ENCODE results near the gene STRIP2. TPM values are rescaled to one million over a fixed set of nuclear protein-coding genes. Genes with fewer than 3 reads are reported as not detected.

The STRIP2 gene
- total RNA-seq, 1 experiment from 2014 or later: 9.9 TPM

DNA sequence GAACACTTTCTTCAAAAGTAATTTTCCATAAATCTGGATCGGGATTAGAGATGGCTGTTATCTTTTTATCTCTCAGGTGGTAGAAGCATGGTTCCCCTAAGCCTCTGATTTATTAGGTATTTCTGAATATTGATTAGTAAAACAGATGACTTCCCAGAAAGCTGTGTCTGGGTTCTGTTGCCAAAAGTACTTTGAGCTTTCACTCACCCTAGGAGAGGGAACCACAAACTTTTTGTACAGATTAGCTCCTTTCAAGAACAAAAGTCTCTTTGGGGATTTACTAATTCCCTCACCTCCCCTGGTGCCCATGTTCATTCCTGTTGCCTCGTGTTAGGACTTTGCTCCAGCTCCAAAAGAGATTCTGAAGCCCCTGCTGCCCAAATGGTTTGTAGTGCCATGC lies 46.7 kb upstream of the STRIP2 start:
- Histone ChIP-seq H3K27me3 (ENCODE audit: insufficient read depth, low read length) (no peaks in the 10 kb centered on the region), H2BK120ac (ENCODE audit: low read depth, low read length, poor library complexity, severe bottlenecking) (no peak overlapping the region), H2BK20ac (ENCODE audit: low read depth, low read length, poor library complexity, severe bottlenecking) (no peak overlapping the region), H2AK5ac (ENCODE audit: insufficient read length, low read length) (no peak overlapping the region), H3K27ac (ENCODE audit: insufficient read length, low read depth, low read length) (no peak overlapping the region), H2BK5ac (ENCODE audit: insufficient read length, low read length) (no peak overlapping the region), H3K23ac (ENCODE audit: insufficient read length, low read depth, low read length) (no peak overlapping the region), H3T11ph (ENCODE audit: low read length) (no peak overlapping the region), H3K79me2 (ENCODE audit: insufficient read depth, low read length) (no peaks in the 10 kb centered on the region), H3K4me2 (ENCODE audit: insufficient read depth, insufficient read length, low read length) (no peak overlapping the region), H3K4me1 (ENCODE audit: insufficient read depth, low read length) (no peaks in the 10 kb centered on the region), H2AFZ (ENCODE audit: low read length) (no peak overlapping the region), H3K79me1 (ENCODE audit: insufficient read depth, low read depth, low read length, poor library complexity, severe bottlenecking) (no peaks in the 10 kb centered on the region), H4K20me1 (ENCODE audit: control insufficient read depth, insufficient read depth, insufficient read length) (no peaks in the 10 kb centered on the region), H2BK12ac (ENCODE audit: insufficient read length, low read depth, low read length) (no peak overlapping the region), H2BK15ac (ENCODE audit: low read depth, low read length) (no peak overlapping the region), H3K23me2 (ENCODE audit: insufficient read length, low read depth, low read length, poor library complexity, severe bottlenecking) (no peaks in the 10 kb centered on the region), H3K14ac (ENCODE audit: insufficient read depth, low read length) (no peak overlapping the region), H3K18ac (ENCODE audit: insufficient read length, low read depth, low read length) (no peak overlapping the region), H3K4ac (ENCODE audit: low read depth, low read length) (no peak overlapping the region), H4K5ac (ENCODE audit: insufficient read length, low read depth, low read length) (no peak overlapping the region), H3K9me3 (ENCODE audit: control insufficient read depth, low read depth, low read length) (no peaks in the 10 kb centered on the region), H3K56ac (ENCODE audit: insufficient read length, low read depth, low read length) (no peak overlapping the region), H4K91ac (ENCODE audit: insufficient read length, low read depth, low read length) (no peak overlapping the region), H3K9ac (ENCODE audit: extremely low read depth, insufficient read length, low read length) (no peak overlapping the region), H4K8ac (replicated peaks; ENCODE audit: insufficient read length, low read depth, low read length) (no peak overlapping the region)
- Mint-ChIP-seq H3K9me3 (no peaks in the 10 kb centered on the region), H3K4me3 (no peak overlapping the region), H3K27me3 (ENCODE audit: low read depth) (no peaks in the 10 kb centered on the region), H3K36me3 (ENCODE audit: insufficient read depth in 1 of 3, low read depth in 3 of 3) (peaks cover 0 to 2% (median 0%) of the 10 kb centered on the region in 3 experiments; a peak in 1 of 7 replicates), H3K4me1 (peaks cover 30 to 42% of the 10 kb centered on the region in 2 experiments), H3K27ac (peak overlapping the region in 2 of 3 experiments; percentile 84 to 91; a peak in 5 of 7 replicates)
- no CpG with 5 or more reads among the region's 2 CpGs for WGBS (ENCODE audit: extremely low coverage, insufficient read length, low lambda C conversion rate)
- TF ChIP-seq, protein P1, sequence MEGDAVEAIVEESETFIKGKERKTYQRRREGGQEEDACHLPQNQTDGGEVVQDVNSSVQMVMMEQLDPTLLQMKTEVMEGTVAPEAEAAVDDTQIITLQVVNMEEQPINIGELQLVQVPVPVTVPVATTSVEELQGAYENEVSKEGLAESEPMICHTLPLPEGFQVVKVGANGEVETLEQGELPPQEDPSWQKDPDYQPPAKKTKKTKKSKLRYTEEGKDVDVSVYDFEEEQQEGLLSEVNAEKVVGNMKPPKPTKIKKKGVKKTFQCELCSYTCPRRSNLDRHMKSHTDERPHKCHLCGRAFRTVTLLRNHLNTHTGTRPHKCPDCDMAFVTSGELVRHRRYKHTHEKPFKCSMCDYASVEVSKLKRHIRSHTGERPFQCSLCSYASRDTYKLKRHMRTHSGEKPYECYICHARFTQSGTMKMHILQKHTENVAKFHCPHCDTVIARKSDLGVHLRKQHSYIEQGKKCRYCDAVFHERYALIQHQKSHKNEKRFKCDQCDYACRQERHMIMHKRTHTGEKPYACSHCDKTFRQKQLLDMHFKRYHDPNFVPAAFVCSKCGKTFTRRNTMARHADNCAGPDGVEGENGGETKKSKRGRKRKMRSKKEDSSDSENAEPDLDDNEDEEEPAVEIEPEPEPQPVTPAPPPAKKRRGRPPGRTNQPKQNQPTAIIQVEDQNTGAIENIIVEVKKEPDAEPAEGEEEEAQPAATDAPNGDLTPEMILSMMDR (conservative IDR thresholded peaks at IDR 0.05): no peak
- no peak for DNase-seq
